BLaER1 treated with 17β-estradiol and CSF1 and Interleukin-3, amounts not matched to agents 10 nM and 100 nM (cell line): Measurements from ENCODE around the gene NRG3.
A peak's percentile ranks its signal among the peaks of the same experiment; 100 is the strongest.

Experiments used
- H3K27ac ChIP-seq, 11 experiments: shearing (Covaris generic); formaldehyde crosslinking; 2 replicates each; pipeline ENCODE4 v1.8.1; 2022
- H3K27me3 ChIP-seq, 11 experiments: shearing (Covaris generic); formaldehyde crosslinking; 2 replicates each; pipeline ENCODE4 v1.8.1; 2022
- H3K36me3 ChIP-seq, 11 experiments: shearing (Covaris generic); formaldehyde crosslinking; 2 replicates each; pipeline ENCODE4 v1.8.1; 2022
- H3K4me1 ChIP-seq, 10 experiments: shearing (Covaris generic); formaldehyde crosslinking; 2 replicates each; pipeline ENCODE4 v1.8.1; 2022
- H3K4me2 ChIP-seq, 11 experiments: shearing (Covaris generic); formaldehyde crosslinking; 2 replicates each; pipeline ENCODE4 v1.8.1; 2022
- H3K4me3 ChIP-seq, 10 experiments: shearing (Covaris generic); formaldehyde crosslinking; 2 replicates each; pipeline ENCODE4 v1.8.1; 2022
- H3K9ac ChIP-seq, 11 experiments: shearing (Covaris generic); formaldehyde crosslinking; 2 replicates each; pipeline ENCODE4 v1.8.1; 2022
- H3K9me3 ChIP-seq, 11 experiments: shearing (Covaris generic); formaldehyde crosslinking; replicated peaks in 1 of 11; 2 replicates each; pipeline ENCODE4 v1.8.1; 2022
- H4K20me1 ChIP-seq, 11 experiments: shearing (Covaris generic); formaldehyde crosslinking; 2 replicates each; pipeline ENCODE4 v1.8.1; 2022
- Cebpa-rat ChIP-seq, 11 experiments: shearing (Covaris generic); IDR thresholded peaks; 2 replicates each; pipeline ENCODE4 v1.8.1; 2022

NRG3 gene

GRCh38 chr10:82377608-82378007, 502.6 kb downstream of the NRG3 start:
- no peak overlapping the region for H3K4me3 ChIP-seq
- no peak overlapping the region for H3K27ac ChIP-seq
- TF ChIP-seq Cebpa-rat (IDR thresholded peaks at IDR 0.05), result no peak
- peaks cover 0 to 37% (median 20%) of the 10 kb centered on the region in 11 experiments; a peak in 12 of 22 replicates for H3K36me3 ChIP-seq
- H4K20me1 ChIP-seq, result no peaks in the 10 kb centered on the region
- H3K9ac ChIP-seq, result no peak overlapping the region
- peak overlapping the region in 1 of 11 experiments; percentile 25; a peak in 1 of 22 replicates for H3K4me2 ChIP-seq
- H3K9me3 ChIP-seq, result peaks cover 0 to 48% (median 25%) of the 10 kb centered on the region in 11 experiments; a peak in 18 of 22 replicates
- H3K27me3 ChIP-seq, result no peaks in the 10 kb centered on the region
- peaks cover 0 to 22% (median 9%) of the 10 kb centered on the region in 10 experiments; a peak in 10 of 20 replicates for H3K4me1 ChIP-seq

GRCh38 chr10:82378146-82378545, 503.2 kb downstream of the NRG3 start:
- no peak for TF ChIP-seq Cebpa-rat (IDR thresholded peaks at IDR 0.05)
- peak overlapping the region in 2 of 11 experiments; percentile 25 to 51; a peak in 5 of 22 replicates for H3K4me2 ChIP-seq
- no peak overlapping the region for H3K9ac ChIP-seq
- H4K20me1 ChIP-seq, result no peaks in the 10 kb centered on the region
- peaks cover 0 to 43% (median 21%) of the 10 kb centered on the region in 11 experiments; a peak in 18 of 22 replicates for H3K9me3 ChIP-seq
- peaks cover 0 to 37% (median 19%) of the 10 kb centered on the region in 11 experiments; a peak in 12 of 22 replicates for H3K36me3 ChIP-seq
- H3K27me3 ChIP-seq, result no peaks in the 10 kb centered on the region
- peaks cover 0 to 20% (median 8%) of the 10 kb centered on the region in 10 experiments; a peak in 10 of 20 replicates for H3K4me1 ChIP-seq
- H3K4me3 ChIP-seq, result no peak overlapping the region
- no peak overlapping the region for H3K27ac ChIP-seq

DNA sequence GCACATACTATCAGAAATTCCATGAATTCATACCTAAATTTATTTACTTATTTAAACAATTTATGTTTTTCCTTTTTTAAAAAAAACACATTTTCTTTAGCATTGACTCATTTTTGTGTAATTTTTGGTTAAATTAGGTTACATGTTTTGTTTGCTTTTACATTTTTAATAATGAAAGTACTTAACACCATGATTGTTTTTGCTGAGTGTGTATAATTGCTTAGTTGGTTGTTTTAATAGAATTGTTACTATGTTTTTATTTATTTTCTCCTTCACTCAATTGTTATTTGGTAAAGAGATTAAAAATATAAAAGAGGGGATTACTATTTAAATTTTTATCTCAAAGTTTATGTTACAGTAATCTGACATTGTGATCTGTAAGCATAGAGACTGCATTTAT, 508.4 kb downstream of the NRG3 start:
- TF ChIP-seq Cebpa-rat (IDR thresholded peaks at IDR 0.05), result no peak
- no peaks in the 10 kb centered on the region for H3K27me3 ChIP-seq

GRCh38 chr10:82390866-82391658, 516.1 kb downstream of the NRG3 start:
- Histone ChIP-seq H3K4me1 (peaks cover 15 to 79% (median 58%) of the 10 kb centered on the region in 10 experiments; a peak in 18 of 20 replicates), H4K20me1 (no peaks in the 10 kb centered on the region), H3K27me3 (no peaks in the 10 kb centered on the region), H3K36me3 (peaks cover 0 to 8% (median 0%) of the 10 kb centered on the region in 11 experiments; a peak in 1 of 22 replicates), H3K4me2 (peak overlapping the region; percentile 0 to 75 (median 55); a peak in 18 of 22 replicates), H3K9me3 (peaks cover 0 to 12% (median 5%) of the 10 kb centered on the region in 11 experiments; a peak in 6 of 22 replicates), H3K27ac (peak overlapping the region in 7 of 11 experiments; percentile 29 to 74 (median 55); a peak in 13 of 22 replicates), H3K9ac (peak overlapping the region in 3 of 11 experiments; percentile 9 to 46 (median 44); a peak in 4 of 22 replicates), H3K4me3 (no peak overlapping the region)
- TF ChIP-seq Cebpa-rat (IDR thresholded peaks at IDR 0.05), result no peak

More for the DNA sequence above, 508.4 kb downstream of the NRG3 start:
- Histone ChIP-seq H3K4me3 (no peak overlapping the region), H3K27ac (no peak overlapping the region), H4K20me1 (no peaks in the 10 kb centered on the region), H3K4me1 (peaks cover 0 to 11% (median 4%) of the 10 kb centered on the region in 10 experiments; a peak in 9 of 20 replicates), H3K36me3 (peaks cover 0 to 12% (median 0%) of the 10 kb centered on the region in 11 experiments; a peak in 4 of 22 replicates), H3K9me3 (peaks cover 3 to 23% (median 7%) of the 10 kb centered on the region in 11 experiments; a peak in 16 of 22 replicates), H3K4me2 (no peak overlapping the region), H3K9ac (no peak overlapping the region)

GRCh38 chr10:82391971-82392370, 517.0 kb downstream of the NRG3 start:
- no peak overlapping the region for H3K4me3 ChIP-seq
- peaks cover 0 to 5% (median 0%) of the 10 kb centered on the region in 11 experiments; a peak in 1 of 22 replicates for H3K36me3 ChIP-seq
- no peak overlapping the region for H3K9ac ChIP-seq
- H4K20me1 ChIP-seq, result no peaks in the 10 kb centered on the region
- peak overlapping the region in 7 of 11 experiments; percentile 45 to 75 (median 63); a peak in 9 of 22 replicates for H3K4me2 ChIP-seq
- peak overlapping the region in 5 of 11 experiments; percentile 29 to 74 (median 68); a peak in 10 of 22 replicates for H3K27ac ChIP-seq
- no peaks in the 10 kb centered on the region for H3K27me3 ChIP-seq
- peaks cover 15 to 88% (median 67%) of the 10 kb centered on the region in 10 experiments; a peak in 18 of 20 replicates for H3K4me1 ChIP-seq
- peaks cover 0 to 7% (median 3%) of the 10 kb centered on the region in 11 experiments; a peak in 4 of 22 replicates for H3K9me3 ChIP-seq
- no peak for TF ChIP-seq Cebpa-rat (IDR thresholded peaks at IDR 0.05)

- H3K27me3 ChIP-seq, result no peaks in the 10 kb centered on the region
- H3K4me3 ChIP-seq, result no peak overlapping the region
- H3K36me3 ChIP-seq, result 0 out of 22 replicates have a peak, but pooled peaks cover 0 to under 1% (median 0%) of the 10 kb centered on the region in 11 experiments
- H3K9ac ChIP-seq, result no peak overlapping the region
- H3K27ac ChIP-seq, result peak overlapping the region in 1 of 11 experiments; percentile 74; a peak in 1 of 22 replicates
- H3K4me1 ChIP-seq, result peaks cover 15 to 94% (median 70%) of the 10 kb centered on the region in 10 experiments; a peak in 18 of 20 replicates
- TF ChIP-seq Cebpa-rat (IDR thresholded peaks at IDR 0.05), result no peak
- H3K4me2 ChIP-seq, result peak overlapping the region in 5 of 11 experiments; percentile 65 to 78 (median 71); a peak in 7 of 22 replicates
- H4K20me1 ChIP-seq, result no peaks in the 10 kb centered on the region
- peaks cover 0 to 6% (median 0%) of the 10 kb centered on the region in 11 experiments; a peak in 3 of 22 replicates for H3K9me3 ChIP-seq
Observed at GRCh38 chr10:82392533-82392932, 517.5 kb downstream of the NRG3 start.

DNA sequence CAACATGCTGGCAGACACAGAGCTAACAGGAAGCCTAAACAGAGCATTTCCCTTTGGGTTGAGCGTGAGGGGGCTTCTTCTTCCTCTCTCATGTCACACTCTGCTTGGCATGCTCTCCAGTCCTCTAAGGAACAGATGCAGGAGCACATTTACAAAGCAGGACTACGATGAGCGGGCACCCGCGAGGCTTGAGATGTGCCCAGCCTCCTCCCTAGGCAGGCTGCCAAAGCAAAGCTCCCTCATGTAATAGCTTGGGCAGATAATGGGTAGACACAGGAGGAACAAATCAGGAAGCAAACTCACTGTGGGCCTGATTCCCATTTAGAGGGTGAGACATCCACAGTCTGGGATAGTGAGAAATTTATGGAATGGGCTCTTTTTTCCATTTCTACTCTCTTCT, 519.1 kb downstream of the NRG3 start:
- Histone ChIP-seq H3K36me3 (peaks cover 0 to 5% (median 0%) of the 10 kb centered on the region in 11 experiments; a peak in 1 of 22 replicates), H3K4me2 (peak overlapping the region; percentile 21 to 78 (median 70); a peak in 21 of 22 replicates)

DNA sequence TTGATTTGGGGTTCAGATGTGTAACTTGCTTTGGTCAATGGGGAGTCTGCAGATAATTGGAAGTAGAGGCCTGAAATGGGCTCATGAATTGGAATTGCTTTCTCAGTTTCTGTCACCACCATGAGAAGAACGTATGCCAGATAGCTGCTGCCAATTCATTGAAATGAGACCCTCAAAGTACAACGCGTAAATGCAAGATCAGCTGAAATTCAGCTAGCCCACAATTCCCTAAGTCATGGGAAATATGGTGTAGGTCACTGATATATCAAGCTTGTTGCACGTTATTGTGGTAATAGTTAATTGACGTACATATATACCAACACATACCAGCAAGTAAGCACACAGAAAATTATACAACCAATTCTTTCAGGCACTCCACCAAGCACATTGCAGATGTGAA, 520.0 kb downstream of the NRG3 start:
- H4K20me1 ChIP-seq, result no peaks in the 10 kb centered on the region
- H3K4me3 ChIP-seq, result no peak overlapping the region
- H3K36me3 ChIP-seq, result peaks cover 0 to 5% (median 0%) of the 10 kb centered on the region in 11 experiments; a peak in 1 of 22 replicates
- H3K9ac ChIP-seq, result no peak overlapping the region
- TF ChIP-seq Cebpa-rat (IDR thresholded peaks at IDR 0.05), result no peak
- no peaks in the 10 kb centered on the region for H3K27me3 ChIP-seq
- peak overlapping the region in 3 of 11 experiments; percentile 5 to 68 (median 51); a peak in 4 of 22 replicates for H3K27ac ChIP-seq
- peak overlapping the region in 7 of 11 experiments; percentile 65 to 78 (median 73); a peak in 10 of 22 replicates for H3K4me2 ChIP-seq
- peaks cover 15 to 93% (median 69%) of the 10 kb centered on the region in 10 experiments; a peak in 18 of 20 replicates for H3K4me1 ChIP-seq
- peaks cover 0 to 17% (median 8%) of the 10 kb centered on the region in 11 experiments; a peak in 6 of 22 replicates for H3K9me3 ChIP-seq

More for the DNA sequence above, 519.1 kb downstream of the NRG3 start:
- Histone ChIP-seq H4K20me1 (no peaks in the 10 kb centered on the region), H3K4me1 (peaks cover 15 to 96% (median 73%) of the 10 kb centered on the region in 10 experiments; a peak in 18 of 20 replicates), H3K27ac (peak overlapping the region in 6 of 11 experiments; percentile 44 to 68 (median 56); a peak in 12 of 22 replicates), H3K4me3 (no peak overlapping the region), H3K27me3 (no peaks in the 10 kb centered on the region), H3K9me3 (peaks cover 0 to 17% (median 8%) of the 10 kb centered on the region in 11 experiments; a peak in 6 of 22 replicates), H3K9ac (peak overlapping the region in 4 of 11 experiments; percentile 30 to 45 (median 38); a peak in 6 of 22 replicates)
- TF ChIP-seq Cebpa-rat (IDR thresholded peaks at IDR 0.05), result no peak
